ENCODE results near the gene NUP37.
"Not testable (repeated sequence)": the region's sequence is repeated elsewhere in the genome, so short reads cannot be mapped to it uniquely, and the experiment has no call there.

The NUP37 gene, protein sequence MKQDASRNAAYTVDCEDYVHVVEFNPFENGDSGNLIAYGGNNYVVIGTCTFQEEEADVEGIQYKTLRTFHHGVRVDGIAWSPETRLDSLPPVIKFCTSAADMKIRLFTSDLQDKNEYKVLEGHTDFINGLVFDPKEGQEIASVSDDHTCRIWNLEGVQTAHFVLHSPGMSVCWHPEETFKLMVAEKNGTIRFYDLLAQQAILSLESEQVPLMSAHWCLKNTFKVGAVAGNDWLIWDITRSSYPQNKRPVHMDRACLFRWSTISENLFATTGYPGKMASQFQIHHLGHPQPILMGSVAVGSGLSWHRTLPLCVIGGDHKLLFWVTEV

DNA sequence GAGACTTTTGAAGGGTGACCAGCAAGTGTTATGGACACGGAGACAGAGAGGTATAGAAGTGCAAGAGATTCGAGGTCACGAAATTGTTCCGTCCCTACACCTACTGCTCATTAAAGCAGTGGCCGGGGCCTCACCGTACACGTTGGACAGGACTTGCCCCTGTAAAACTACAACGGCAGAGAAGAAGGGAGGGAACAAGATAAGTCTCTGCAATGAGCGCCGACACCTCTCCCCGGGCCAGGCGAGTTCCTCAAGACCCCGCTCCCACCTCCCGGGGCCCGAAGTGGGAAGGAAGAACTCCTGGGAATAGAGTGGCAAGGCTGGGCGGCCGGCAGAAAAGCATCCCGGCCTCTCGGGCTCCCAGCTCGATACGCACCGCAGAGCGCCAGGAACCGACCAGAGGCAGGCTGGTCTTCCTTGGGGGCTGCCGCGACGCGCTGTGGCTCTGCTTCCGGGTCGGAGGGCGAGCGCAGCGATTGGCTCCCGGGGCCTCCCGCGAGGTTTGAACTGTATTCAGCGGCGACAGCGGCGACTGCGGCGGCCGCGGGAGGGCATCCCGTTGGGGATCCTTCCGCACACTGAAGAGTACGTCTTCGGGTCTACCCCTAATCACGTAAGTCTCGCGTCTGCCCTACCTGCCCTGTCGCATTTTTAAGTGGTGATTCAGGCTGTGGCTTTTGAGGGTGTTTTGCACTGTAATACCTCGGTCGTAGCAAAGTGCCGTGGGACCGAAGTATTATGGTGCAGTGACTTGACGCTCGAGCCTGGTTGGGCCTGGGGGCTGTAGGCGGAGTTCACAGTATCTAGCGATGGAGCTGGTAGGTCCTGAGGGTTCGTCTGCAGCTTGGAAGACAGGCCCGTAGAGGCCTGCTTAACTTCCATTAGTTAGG, at the start of gene NUP37, which contains the start of gene PARPBP:
Gene NUP37 (minus strand): TSS at position 441 of the 890 bp plus-strand sequence. CDS start 1,596 bp downstream, outside the sequence.
Gene PARPBP (plus strand): TSS at position 510 of the 890 bp plus-strand sequence. CDS start 3,706 bp downstream, outside the sequence.
- H3F3A ChIP-seq (ENCODE audit: low read depth): 0 out of 2 replicates have a peak, but pooled peaks cover 3% of the 10 kb centered on the region
- no peaks in the 10 kb centered on the region for H3K36me3 ChIP-seq (ENCODE audit: insufficient read depth, low read length)
- H2AFZ ChIP-seq (ENCODE audit: low read length): peak within 1 kb of the TSS; percentile 94
- no peaks in the 10 kb centered on the region for H3K9me2 ChIP-seq (replicated peaks; ENCODE audit: low read depth, low read length)
- peak within 1 kb of the TSS; percentile 90 for H3K4me3 ChIP-seq (ENCODE audit: low read length, poor library complexity, severe bottlenecking)
- H4K20me1 ChIP-seq (ENCODE audit: insufficient read depth, low read length, poor library complexity, severe bottlenecking): peaks cover 38% of the 10 kb centered on the region
- peak within 1 kb of the TSS; percentile 95 for H3K4me2 ChIP-seq (ENCODE audit: low read depth, low read length, poor library complexity, severe bottlenecking)
- H3K4me1 ChIP-seq (ENCODE audit: insufficient read depth, low read length, poor library complexity, severe bottlenecking): peaks cover 51% of the 10 kb centered on the region
- no peaks in the 10 kb centered on the region for H3K27me3 ChIP-seq (ENCODE audit: insufficient read depth, low read length, poor library complexity, severe bottlenecking)
- H3K79me2 ChIP-seq (ENCODE audit: insufficient read depth, low read length): peaks cover 63% of the 10 kb centered on the region
- H3K9ac ChIP-seq (ENCODE audit: low read depth, low read length, poor library complexity, severe bottlenecking): peak within 1 kb of the TSS; percentile 99
- no peak for TF ChIP-seq EZH2phosphoT487 (IDR thresholded peaks at IDR 0.05; ENCODE audit: borderline replicate concordance)
- TF ChIP-seq, protein P1, sequence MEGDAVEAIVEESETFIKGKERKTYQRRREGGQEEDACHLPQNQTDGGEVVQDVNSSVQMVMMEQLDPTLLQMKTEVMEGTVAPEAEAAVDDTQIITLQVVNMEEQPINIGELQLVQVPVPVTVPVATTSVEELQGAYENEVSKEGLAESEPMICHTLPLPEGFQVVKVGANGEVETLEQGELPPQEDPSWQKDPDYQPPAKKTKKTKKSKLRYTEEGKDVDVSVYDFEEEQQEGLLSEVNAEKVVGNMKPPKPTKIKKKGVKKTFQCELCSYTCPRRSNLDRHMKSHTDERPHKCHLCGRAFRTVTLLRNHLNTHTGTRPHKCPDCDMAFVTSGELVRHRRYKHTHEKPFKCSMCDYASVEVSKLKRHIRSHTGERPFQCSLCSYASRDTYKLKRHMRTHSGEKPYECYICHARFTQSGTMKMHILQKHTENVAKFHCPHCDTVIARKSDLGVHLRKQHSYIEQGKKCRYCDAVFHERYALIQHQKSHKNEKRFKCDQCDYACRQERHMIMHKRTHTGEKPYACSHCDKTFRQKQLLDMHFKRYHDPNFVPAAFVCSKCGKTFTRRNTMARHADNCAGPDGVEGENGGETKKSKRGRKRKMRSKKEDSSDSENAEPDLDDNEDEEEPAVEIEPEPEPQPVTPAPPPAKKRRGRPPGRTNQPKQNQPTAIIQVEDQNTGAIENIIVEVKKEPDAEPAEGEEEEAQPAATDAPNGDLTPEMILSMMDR (conservative IDR thresholded peaks at IDR 0.05; ENCODE audit: low read length): no peak
- no peaks in the 10 kb centered on the region for H3K9me3 ChIP-seq (ENCODE audit: insufficient read depth, low read depth, low read length)

DNA sequence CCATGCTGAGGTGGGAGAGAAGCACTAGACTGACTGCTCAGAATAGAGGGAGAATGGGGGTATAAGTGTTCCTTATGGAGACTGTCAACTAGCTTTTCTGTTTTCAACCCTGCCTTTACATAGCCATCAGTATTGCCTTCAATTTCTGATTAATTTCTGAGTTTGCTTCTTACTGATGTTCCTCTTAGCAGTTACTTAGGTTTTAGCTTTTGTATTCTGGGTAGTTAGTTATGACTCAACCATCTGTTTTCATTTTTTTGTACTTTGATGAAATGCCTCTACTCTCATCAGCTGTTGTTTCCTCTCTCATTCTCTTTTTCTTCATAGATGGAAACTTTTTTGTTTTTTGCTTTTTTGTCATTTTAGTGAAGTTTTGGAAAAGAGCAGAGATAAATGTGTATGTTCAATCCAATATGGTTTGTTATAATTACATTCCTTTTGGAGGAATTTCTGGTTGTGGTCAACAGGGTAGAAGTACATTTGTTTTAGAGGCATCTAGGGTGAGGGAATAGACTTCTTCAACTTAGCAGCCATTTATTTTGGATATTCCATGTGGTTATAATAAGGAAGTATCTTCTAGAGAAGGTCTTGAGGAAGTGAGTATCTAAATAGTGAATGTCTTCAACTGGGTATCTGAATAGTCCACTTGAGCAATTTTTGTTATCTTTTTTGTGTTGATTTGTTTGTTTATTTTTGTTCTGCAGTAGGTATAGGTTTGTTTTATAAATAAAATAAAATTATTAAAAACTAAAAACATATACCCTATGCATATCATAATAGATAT, 48.1 kb upstream of the NUP37 start:
- TF ChIP-seq, protein P1 (conservative IDR thresholded peaks at IDR 0.05; ENCODE audit: low read length): no peak
- no peak for TF ChIP-seq EZH2phosphoT487 (IDR thresholded peaks at IDR 0.05; ENCODE audit: borderline replicate concordance)
- no peak overlapping the region for H3K4me2 ChIP-seq (ENCODE audit: low read depth, low read length, poor library complexity, severe bottlenecking)
- no peak overlapping the region for H2AFZ ChIP-seq (ENCODE audit: low read length)
- H3F3A ChIP-seq (ENCODE audit: low read depth): no peaks in the 10 kb centered on the region
- H3K9me2 ChIP-seq (replicated peaks; ENCODE audit: low read depth, low read length): no peaks in the 10 kb centered on the region
- H3K79me2 ChIP-seq (ENCODE audit: insufficient read depth, low read length): no peaks in the 10 kb centered on the region
- no peak overlapping the region for H3K4me3 ChIP-seq (ENCODE audit: low read length, poor library complexity, severe bottlenecking)
- peaks cover 33% of the 10 kb centered on the region for H3K36me3 ChIP-seq (ENCODE audit: insufficient read depth, low read length)
- no peaks in the 10 kb centered on the region for H4K20me1 ChIP-seq (ENCODE audit: insufficient read depth, low read length, poor library complexity, severe bottlenecking)
- no peaks in the 10 kb centered on the region for H3K27me3 ChIP-seq (ENCODE audit: insufficient read depth, low read length, poor library complexity, severe bottlenecking)
- H3K9me3 ChIP-seq (ENCODE audit: insufficient read depth, low read depth, low read length): no peaks in the 10 kb centered on the region
- H3K4me1 ChIP-seq (ENCODE audit: insufficient read depth, low read length, poor library complexity, severe bottlenecking): no peaks in the 10 kb centered on the region
- no peak overlapping the region for H3K9ac ChIP-seq (ENCODE audit: low read depth, low read length, poor library complexity, severe bottlenecking)

DNA sequence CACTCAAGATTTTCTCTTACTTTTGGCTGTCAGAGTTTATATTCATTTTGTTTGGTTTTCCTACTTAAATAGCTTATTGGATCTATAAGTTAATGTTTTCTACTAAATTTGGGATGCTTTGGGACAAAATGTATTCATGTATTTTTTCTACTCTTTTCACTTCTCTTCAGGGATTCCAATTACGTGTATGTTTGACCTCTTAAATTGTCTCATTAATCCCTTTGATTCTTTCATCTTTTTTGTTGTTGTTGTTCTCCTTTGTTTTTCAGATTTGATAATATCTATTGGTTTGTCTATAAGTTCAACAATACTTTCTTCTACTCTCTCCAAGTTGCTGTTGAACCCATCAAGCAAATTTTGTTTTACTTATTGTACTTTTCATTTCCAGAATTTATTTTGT, 43.5 kb upstream of the NUP37 start:
- Histone ChIP-seq H2AFZ (ENCODE audit: low read length) (no peak overlapping the region), H3K27me3 (ENCODE audit: insufficient read depth, low read length, poor library complexity, severe bottlenecking) (no peaks in the 10 kb centered on the region), H3K4me1 (ENCODE audit: insufficient read depth, low read length, poor library complexity, severe bottlenecking) (no peaks in the 10 kb centered on the region), H3F3A (ENCODE audit: low read depth) (no peaks in the 10 kb centered on the region), H3K4me2 (ENCODE audit: low read depth, low read length, poor library complexity, severe bottlenecking) (no peak overlapping the region), H3K9ac (ENCODE audit: low read depth, low read length, poor library complexity, severe bottlenecking) (no peak overlapping the region), H3K4me3 (ENCODE audit: low read length, poor library complexity, severe bottlenecking) (no peak overlapping the region), H4K20me1 (ENCODE audit: insufficient read depth, low read length, poor library complexity, severe bottlenecking) (no peaks in the 10 kb centered on the region), H3K79me2 (ENCODE audit: insufficient read depth, low read length) (no peaks in the 10 kb centered on the region), H3K36me3 (ENCODE audit: insufficient read depth, low read length) (peaks cover 10% of the 10 kb centered on the region; the same call in 1 of the 2 replicates), H3K9me3 (ENCODE audit: insufficient read depth, low read depth, low read length) (no peaks in the 10 kb centered on the region), H3K9me2 (replicated peaks; ENCODE audit: low read depth, low read length) (no peaks in the 10 kb centered on the region)
- TF ChIP-seq, protein P1 (conservative IDR thresholded peaks at IDR 0.05; ENCODE audit: low read length): no peak
- TF ChIP-seq EZH2phosphoT487 (IDR thresholded peaks at IDR 0.05; ENCODE audit: borderline replicate concordance): no peak

DNA sequence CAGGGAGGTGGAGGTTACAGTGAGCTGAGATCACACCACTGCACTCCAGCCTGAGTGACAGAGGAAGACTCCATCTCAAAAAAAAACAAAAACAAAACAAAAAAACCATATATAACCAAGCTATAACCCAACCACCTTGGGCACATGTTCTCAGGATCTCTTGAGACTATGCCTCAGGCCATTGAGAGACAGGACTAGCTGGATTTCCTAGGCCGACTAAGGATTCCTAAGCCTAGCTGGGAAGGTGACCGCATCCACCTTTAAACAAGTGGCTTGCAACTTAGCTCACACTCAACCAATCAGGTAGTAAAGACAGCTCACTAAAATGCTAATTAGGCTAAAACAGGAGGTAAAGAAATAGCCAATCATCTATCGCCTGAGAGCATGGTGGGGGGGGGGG, 35.3 kb upstream of the NUP37 start:
- H3K4me1 ChIP-seq (ENCODE audit: insufficient read depth, low read length, poor library complexity, severe bottlenecking); H4K20me1 ChIP-seq (ENCODE audit: insufficient read depth, low read length, poor library complexity, severe bottlenecking); H3K4me3 ChIP-seq (ENCODE audit: low read length, poor library complexity, severe bottlenecking); H3F3A ChIP-seq (ENCODE audit: low read depth); H3K9ac ChIP-seq (ENCODE audit: low read depth, low read length, poor library complexity, severe bottlenecking); H3K4me2 ChIP-seq (ENCODE audit: low read depth, low read length, poor library complexity, severe bottlenecking); H3K79me2 ChIP-seq (ENCODE audit: insufficient read depth, low read length); H3K9me3 ChIP-seq (ENCODE audit: insufficient read depth, low read depth, low read length); H3K9me2 ChIP-seq (replicated peaks; ENCODE audit: low read depth, low read length); H2AFZ ChIP-seq (ENCODE audit: low read length); H3K27me3 ChIP-seq (ENCODE audit: insufficient read depth, low read length, poor library complexity, severe bottlenecking): not testable (repeated sequence)
- peaks cover 38% of the 10 kb centered on the region for H3K36me3 ChIP-seq (ENCODE audit: insufficient read depth, low read length)
